Smooth muscle cell (in vitro differentiated cells): Measurements from ENCODE around the gene TPT1. TPM values are rescaled to one million over a fixed set of nuclear protein-coding genes. Genes with fewer than 3 reads are reported as not detected.
"Not testable (repeated sequence)": the region's sequence is repeated elsewhere in the genome, so short reads cannot be mapped to it uniquely, and the experiment has no call there.

Source experiments
- DNase-seq: peaks from one replicate; lab custom pipeline; 2025; ENCODE audit not compliant: unreplicated experiment; lab: John Stamatoyannopoulos, UW
- H2AFZ ChIP-seq: fragments of 200-600 bp; sonication (generic); 2 replicates; pipeline ENCODE4 v1.6.0; 2016; ENCODE audit warnings: antibody characterized with exemption, low read depth, mild to moderate bottlenecking
- H3F3A ChIP-seq: fragments of 200-600 bp; sonication (generic); 2 replicates; pipeline ENCODE4 v1.6.0; 2017; ENCODE audit warnings: antibody characterized with exemption, low read depth
- H3K27ac ChIP-seq: fragments of 200-600 bp; sonication (generic); 2 replicates; pipeline ENCODE4 v1.5.1; 2016; ENCODE audit warnings: low read depth, mild to moderate bottlenecking
- H3K27me3 ChIP-seq: fragments of 200-600 bp; sonication (generic); 2 replicates; pipeline ENCODE4 v1.6.1; 2016; ENCODE audit warnings: low read depth, mild to moderate bottlenecking
- H3K36me3 ChIP-seq: fragments of 200-600 bp; sonication (generic); 2 replicates; pipeline ENCODE4 v1.5.1; 2016; ENCODE audit warnings: low read depth
- H3K4me1 ChIP-seq: fragments of 200-600 bp; sonication (generic); 2 replicates; pipeline ENCODE4 v1.5.1; 2016; ENCODE audit warnings: low read depth
- H3K4me2 ChIP-seq: fragments of 200-600 bp; sonication (generic); 2 replicates; pipeline ENCODE4 v1.6.0; 2016; ENCODE audit warnings: mild to moderate bottlenecking
- H3K4me3 ChIP-seq: fragments of 200-600 bp; sonication (generic); 2 replicates; pipeline ENCODE4 v1.5.1; 2016; ENCODE audit warnings: mild to moderate bottlenecking
- H3K79me2 ChIP-seq: fragments of 200-600 bp; sonication (generic); 2 replicates; pipeline ENCODE4 v1.6.0; 2016; ENCODE audit warnings: low read depth, mild to moderate bottlenecking
- H3K9ac ChIP-seq: fragments of 200-600 bp; sonication (generic); 2 replicates; pipeline ENCODE4 v1.6.0; 2016; ENCODE audit warnings: low read depth
- H3K9me3 ChIP-seq: fragments of 200-600 bp; sonication (generic); replicated peaks from 2 replicates; pipeline ENCODE4 v1.5.1; 2016; ENCODE audit warnings: low read depth
- H4K20me1 ChIP-seq: fragments of 200-600 bp; sonication (generic); 2 replicates; pipeline ENCODE4 v1.6.0; 2016; ENCODE audit warnings: low read depth
- CTCF ChIP-seq: fragments of 200-600 bp; sonication (generic); IDR thresholded peaks from 2 replicates; pipeline ENCODE4 v1.5.1; 2017; ENCODE audit warnings: borderline replicate concordance, mild to moderate bottlenecking, antibody characterized with exemption; ENCODE audit not compliant: insufficient read depth, poor library complexity, severe bottlenecking
- WGBS: methylation state at CpG from one replicate; pipeline ENCODE4 v1.1.7; 2016; ENCODE audit warnings: low lambda C conversion rate; 5-methylcytosine and 5-hydroxymethylcytosine counted together
- polyA plus RNA-seq: library from polyadenylated mRNA; unstranded; fragments of >200 nt; fragmentation: Nextera tagmentation; extraction: Ambion mirVana; gene quantifications from 2 replicates; pipeline ENCODE4 v1.2.1, GENCODE V29; 2016
- total RNA-seq: library from RNA; depleted of rRNA; stranded (reverse); fragments of >200 nt; gene quantifications from 2 replicates; pipeline ENCODE4 v1.2.3, GENCODE V29; 2014

The TPT1 gene
- total and polyA plus RNA-seq, 2 experiments from 2014 or later, result 1,031 to 3,918 TPM

GRCh38 chr13:45385907-45386553, 45.0 kb upstream of the TPT1 start:
- Histone ChIP-seq H3F3A (no peaks in the 10 kb centered on the region), H3K9me3 (no peaks in the 10 kb centered on the region), H3K9ac (no peak overlapping the region), H3K4me2 (no peak overlapping the region), H3K4me1 (no peaks in the 10 kb centered on the region), H3K27me3 (no peaks in the 10 kb centered on the region), H3K27ac (no peak overlapping the region), H4K20me1 (no peaks in the 10 kb centered on the region), H3K4me3 (no peak overlapping the region), H3K36me3 (no peaks in the 10 kb centered on the region), H2AFZ (no peak overlapping the region), H3K79me2 (no peaks in the 10 kb centered on the region)
- 96% methylated on average over 5 of the region's 5 CpGs for WGBS
- TF ChIP-seq CTCF, result no peak
- no peak for DNase-seq

- Histone ChIP-seq H3K9ac (no peak overlapping the region), H2AFZ (no peak overlapping the region), H3F3A (no peaks in the 10 kb centered on the region), H3K79me2 (no peaks in the 10 kb centered on the region), H3K4me1 (no peaks in the 10 kb centered on the region), H3K9me3 (no peaks in the 10 kb centered on the region), H3K27me3 (no peaks in the 10 kb centered on the region), H3K4me2 (no peak overlapping the region), H3K27ac (no peak overlapping the region), H3K4me3 (no peak overlapping the region), H4K20me1 (no peaks in the 10 kb centered on the region), H3K36me3 (no peaks in the 10 kb centered on the region)
- 100% methylated on average over 5 of the region's 5 CpGs for WGBS
- TF ChIP-seq CTCF, result no peak
- DNase-seq, result no peak
Measured at GRCh38 chr13:45385320-45385719, 44.3 kb upstream of the TPT1 start.

GRCh38 chr13:45384474-45385174, 43.6 kb upstream of the TPT1 start:
- DNase-seq, result no peak
- Histone ChIP-seq H3K36me3 (no peaks in the 10 kb centered on the region), H3K4me1 (no peaks in the 10 kb centered on the region), H3K79me2 (no peaks in the 10 kb centered on the region), H3K4me3 (no peak overlapping the region), H3K9ac (no peak overlapping the region), H3K27ac (no peak overlapping the region), H4K20me1 (no peaks in the 10 kb centered on the region), H3K9me3 (no peaks in the 10 kb centered on the region), H3K27me3 (no peaks in the 10 kb centered on the region), H3K4me2 (no peak overlapping the region), H2AFZ (no peak overlapping the region), H3F3A (no peaks in the 10 kb centered on the region)
- 98% methylated on average over 4 of the region's 4 CpGs for WGBS
- no peak for TF ChIP-seq CTCF

GRCh38 chr13:45382739-45383138, 41.8 kb upstream of the TPT1 start:
- H3K79me2 ChIP-seq, H3F3A ChIP-seq, DNase-seq, H3K4me3 ChIP-seq, H3K4me1 ChIP-seq, H3K4me2 ChIP-seq, H3K36me3 ChIP-seq, H4K20me1 ChIP-seq, H3K27me3 ChIP-seq, H3K9me3 ChIP-seq, H3K27ac ChIP-seq, H2AFZ ChIP-seq, H3K9ac ChIP-seq: not testable (repeated sequence)
- WGBS, result 93% methylated on average over 8 of the region's 8 CpGs
